GM23338 (cell line): ENCODE results near the gene PLD2. TPM values are rescaled to one million over a fixed set of nuclear protein-coding genes. Genes with fewer than 3 reads are reported as not detected.

ENCODE experiments used
- ATAC-seq: fragments of 200-7000 bp; cut with Tn5 transposase; 3 replicates; pipeline ENCODE4 v1.9.1; 2020
- DNase-seq: peaks from one replicate; pipeline ENCODE4 v3.0.0-alpha.2; 2015; ENCODE audit warnings: low spot score
- H2AFZ ChIP-seq: fragments of 200-600 bp; sonication (generic); 2 replicates; pipeline ENCODE4 v1.8.0; 2016; ENCODE audit warnings: antibody characterized with exemption, mild to moderate bottlenecking, moderate library complexity
- H3F3A ChIP-seq: fragments of 200-600 bp; sonication (generic); replicated peaks from 2 replicates; pipeline ENCODE4 v1.8.0; 2017; ENCODE audit warnings: antibody characterized with exemption, mixed run types, low read depth
- H3K27ac ChIP-seq: fragments of 200-600 bp; sonication (generic); 2 replicates; pipeline ENCODE4 v1.6.1; 2016; ENCODE audit warnings: low read depth
- H3K27me3 ChIP-seq: fragments of 200-600 bp; sonication (generic); 2 replicates; pipeline ENCODE4 v1.8.0; 2016; ENCODE audit warnings: mild to moderate bottlenecking, mixed run types, moderate library complexity; ENCODE audit not compliant: insufficient read depth
- H3K36me3 ChIP-seq: fragments of 200-600 bp; sonication (generic); 2 replicates; pipeline ENCODE4 v1.8.0; 2016; ENCODE audit warnings: mild to moderate bottlenecking; ENCODE audit not compliant: insufficient read depth
- H3K4me1 ChIP-seq: fragments of 200-600 bp; sonication (generic); 2 replicates; pipeline ENCODE4 v1.8.0; 2016; ENCODE audit warnings: mild to moderate bottlenecking, moderate library complexity; ENCODE audit not compliant: insufficient read depth
- H3K4me2 ChIP-seq: fragments of 200-600 bp; sonication (generic); 2 replicates; pipeline ENCODE4 v1.7.1; 2017; ENCODE audit warnings: mixed run types
- H3K4me3 ChIP-seq: fragments of 200-600 bp; sonication (generic); 2 replicates; pipeline ENCODE4 v1.6.1; 2016; ENCODE audit warnings: mixed run types
- H3K79me2 ChIP-seq: fragments of 200-600 bp; sonication (generic); replicated peaks from 2 replicates; pipeline ENCODE4 v1.8.0; 2017; ENCODE audit warnings: mild to moderate bottlenecking; ENCODE audit not compliant: insufficient read depth
- H3K9me2 ChIP-seq: fragments of 200-600 bp; sonication (generic); 2 replicates; pipeline ENCODE4 v1.8.0; 2017; ENCODE audit not compliant: insufficient read depth
- H4K20me1 ChIP-seq: fragments of 200-600 bp; sonication (generic); replicated peaks from 2 replicates; pipeline ENCODE4 v1.8.0; 2017; ENCODE audit warnings: mild to moderate bottlenecking; ENCODE audit not compliant: insufficient read depth
- H3K27ac Mint-ChIP-seq: 2 replicates; pipeline ENCODE4 v1.8.0; 2020; ENCODE audit warnings: inconsistent platforms, mild to moderate bottlenecking, moderate library complexity, mixed read lengths
- H3K27me3 Mint-ChIP-seq: 3 replicates; pipeline ENCODE4 v1.8.0; 2022; ENCODE audit warnings: low read depth, mild to moderate bottlenecking, moderate library complexity, mixed read lengths, inconsistent platforms; ENCODE audit not compliant: insufficient read depth, poor library complexity
- H3K36me3 Mint-ChIP-seq: 3 replicates; pipeline ENCODE4 v1.8.0; 2021; ENCODE audit warnings: low read depth, mild to moderate bottlenecking, inconsistent platforms, moderate library complexity, mixed read lengths
- H3K4me1 Mint-ChIP-seq: 3 replicates; pipeline ENCODE4 v1.8.0; 2020; ENCODE audit warnings: mild to moderate bottlenecking, inconsistent platforms, mixed read lengths
- H3K4me3 Mint-ChIP-seq: 3 replicates; pipeline ENCODE4 v1.8.0; 2021; ENCODE audit warnings: moderate library complexity, mild to moderate bottlenecking, inconsistent platforms, mixed read lengths
- H3K9me3 Mint-ChIP-seq: 3 replicates; pipeline ENCODE4 v1.8.0; 2020; ENCODE audit warnings: moderate library complexity, mild to moderate bottlenecking, inconsistent platforms, mixed read lengths
- CREB1 ChIP-seq: fragments of 250-450 bp; sonication (Bioruptor Pico); IDR thresholded peaks from 2 replicates; pipeline ENCODE4 v1.5.0; 2020; ENCODE audit warnings: low read depth, mild to moderate bottlenecking, moderate library complexity
- EZH2 ChIP-seq: fragments of 200-600 bp; sonication (generic); IDR thresholded peaks from one replicate; pipeline ENCODE4 v1.8.0; 2017; ENCODE audit warnings: antibody characterized with exemption, mild to moderate bottlenecking, low read depth; ENCODE audit not compliant: unreplicated experiment
- EZH2phosphoT487 ChIP-seq: fragments of 200-600 bp; sonication (generic); IDR thresholded peaks from one replicate; pipeline ENCODE4 v1.8.1; 2018; ENCODE audit warnings: antibody characterized with exemption; ENCODE audit not compliant: unreplicated experiment
- JUNB ChIP-seq: IDR thresholded peaks from one replicate; pipeline ENCODE4 v1.6.1; 2016; ENCODE audit warnings: antibody characterized with exemption; ENCODE audit not compliant: unreplicated experiment
- NANOG ChIP-seq: IDR thresholded peaks from 2 replicates; pipeline ENCODE4 v1.6.1; 2016; ENCODE audit warnings: antibody characterized with exemption, borderline replicate concordance
- POLR2AphosphoS5 ChIP-seq: IDR thresholded peaks from 2 replicates; pipeline ENCODE4 v1.6.1; 2016; ENCODE audit warnings: antibody characterized with exemption, low read depth
- STAT1 ChIP-seq: IDR thresholded peaks from one replicate; pipeline ENCODE4 v1.6.1; 2016; ENCODE audit warnings: antibody characterized with exemption; ENCODE audit not compliant: unreplicated experiment
- ZNF331 ChIP-seq: fragments of 250-450 bp; sonication (Bioruptor Pico); IDR thresholded peaks from 2 replicates; pipeline ENCODE4 v1.5.0; 2020; ENCODE audit warnings: low read depth, mild to moderate bottlenecking, moderate library complexity
- polyA plus RNA-seq: library from polyadenylated mRNA; unstranded; fragments of >200 nt; fragmentation: Nextera tagmentation; extraction: Ambion mirVana; gene quantifications from 2 replicates; pipeline ENCODE4 v1.2.1, GENCODE V29; 2016
- total RNA-seq: library from RNA; depleted of rRNA; stranded (reverse); fragments of >200 nt; shearing (Covaris generic); gene quantifications from 2 replicates; pipeline ENCODE4 v1.2.3, GENCODE V29; 2014
- TF ChIP-seq, protein P1 (sequence below): IDR thresholded peaks from one replicate; pipeline ENCODE4 v1.6.1; 2018; ENCODE audit warnings: antibody characterized with exemption; ENCODE audit not compliant: unreplicated experiment
- TF ChIP-seq, protein P2 (sequence below): fragments of 250-450 bp; sonication (Bioruptor Pico); IDR thresholded peaks from 2 replicates; pipeline ENCODE4 v1.5.0; 2020; ENCODE audit warnings: mild to moderate bottlenecking, moderate library complexity
- TF ChIP-seq, protein P3 (sequence below), 2 experiments: fragments of 200-600 bp in 1 of 2; sonication (generic) in 1 of 2; conservative IDR thresholded peaks; 2 replicates each; pipeline versions ENCODE4 v1.5.1 to v1.6.1; 2016 to 2017; ENCODE audit warnings: antibody characterized with exemption in 2 of 2, low read depth in 2 of 2, mild to moderate bottlenecking in 2 of 2, moderate library complexity in 1 of 2

The PLD2 gene
- total and polyA plus RNA-seq, 2 experiments from 2014 or later, result 20.2 to 55.9 TPM

DNA sequence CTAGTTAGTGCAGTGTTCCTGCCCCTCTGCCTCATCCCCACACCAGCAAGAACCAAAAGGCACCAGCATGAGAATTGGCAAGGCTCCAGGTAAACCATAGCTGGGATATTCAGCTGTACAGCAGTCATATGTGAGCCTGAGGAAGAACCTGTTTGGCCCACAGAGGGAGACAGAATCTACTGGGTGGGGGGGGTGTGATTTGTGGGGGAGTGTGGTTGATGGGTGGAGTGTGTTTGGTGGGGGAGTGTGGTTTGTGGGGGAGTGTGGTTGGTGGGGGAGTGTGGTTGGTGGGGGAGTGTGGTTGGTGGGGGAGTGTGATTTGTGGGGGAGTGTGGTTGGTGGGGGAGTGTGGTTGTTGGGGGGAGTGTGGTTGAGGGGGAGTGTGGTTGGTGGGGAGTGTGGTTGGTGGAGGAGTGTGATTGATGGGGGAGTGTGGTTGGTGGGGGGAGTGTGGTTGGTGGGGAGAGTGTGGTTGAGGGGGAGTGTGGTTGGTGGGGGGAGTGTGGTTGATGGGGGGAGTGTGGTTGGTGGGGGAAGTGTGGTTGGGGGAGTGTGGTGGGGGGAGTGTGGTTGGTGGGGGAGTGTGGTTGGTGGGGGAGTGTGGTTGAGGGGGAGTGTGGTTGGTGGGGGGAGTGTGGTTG lies 45.7 kb downstream of the PLD2 start:
- Histone ChIP-seq H3K36me3 (no peaks in the 10 kb centered on the region), H3K4me1 (peaks cover 53% of the 10 kb centered on the region), H3K27ac (no peak overlapping the region), H3K27me3 (no peaks in the 10 kb centered on the region), H3K9me2 (no peaks in the 10 kb centered on the region), H4K20me1 (no peaks in the 10 kb centered on the region), H3K79me2 (peaks cover 35% of the 10 kb centered on the region), H3K4me2 (no peak overlapping the region), H3K4me3 (no peak overlapping the region), H2AFZ (no peak overlapping the region), H3F3A (peaks cover 3% of the 10 kb centered on the region; the same call in 1 of the 2 replicates)
- Mint-ChIP-seq H3K4me1 (peaks cover 68% of the 10 kb centered on the region), H3K27me3 (peaks cover 20% of the 10 kb centered on the region), H3K27ac (0 out of 2 replicates have a peak overlapping the region, but pooled peaks have one; percentile 3), H3K36me3 (peaks cover 9% of the 10 kb centered on the region; the same call in 1 of the 3 replicates), H3K4me3 (no peak overlapping the region), H3K9me3 (no peaks in the 10 kb centered on the region; the same call in 2 of the 3 replicates)
- DNase-seq, result no peak
- ATAC-seq, result no peak
- TF ChIP-seq POLR2AphosphoS5 (no peak), NANOG (no peak), ZNF331 (no peak), EZH2 (no peak), CREB1 (CRISPR knock-in tag) (no peak), JUNB (no peak), STAT1 (no peak), EZH2phosphoT487 (no peak)
- TF ChIP-seq, protein P1, sequence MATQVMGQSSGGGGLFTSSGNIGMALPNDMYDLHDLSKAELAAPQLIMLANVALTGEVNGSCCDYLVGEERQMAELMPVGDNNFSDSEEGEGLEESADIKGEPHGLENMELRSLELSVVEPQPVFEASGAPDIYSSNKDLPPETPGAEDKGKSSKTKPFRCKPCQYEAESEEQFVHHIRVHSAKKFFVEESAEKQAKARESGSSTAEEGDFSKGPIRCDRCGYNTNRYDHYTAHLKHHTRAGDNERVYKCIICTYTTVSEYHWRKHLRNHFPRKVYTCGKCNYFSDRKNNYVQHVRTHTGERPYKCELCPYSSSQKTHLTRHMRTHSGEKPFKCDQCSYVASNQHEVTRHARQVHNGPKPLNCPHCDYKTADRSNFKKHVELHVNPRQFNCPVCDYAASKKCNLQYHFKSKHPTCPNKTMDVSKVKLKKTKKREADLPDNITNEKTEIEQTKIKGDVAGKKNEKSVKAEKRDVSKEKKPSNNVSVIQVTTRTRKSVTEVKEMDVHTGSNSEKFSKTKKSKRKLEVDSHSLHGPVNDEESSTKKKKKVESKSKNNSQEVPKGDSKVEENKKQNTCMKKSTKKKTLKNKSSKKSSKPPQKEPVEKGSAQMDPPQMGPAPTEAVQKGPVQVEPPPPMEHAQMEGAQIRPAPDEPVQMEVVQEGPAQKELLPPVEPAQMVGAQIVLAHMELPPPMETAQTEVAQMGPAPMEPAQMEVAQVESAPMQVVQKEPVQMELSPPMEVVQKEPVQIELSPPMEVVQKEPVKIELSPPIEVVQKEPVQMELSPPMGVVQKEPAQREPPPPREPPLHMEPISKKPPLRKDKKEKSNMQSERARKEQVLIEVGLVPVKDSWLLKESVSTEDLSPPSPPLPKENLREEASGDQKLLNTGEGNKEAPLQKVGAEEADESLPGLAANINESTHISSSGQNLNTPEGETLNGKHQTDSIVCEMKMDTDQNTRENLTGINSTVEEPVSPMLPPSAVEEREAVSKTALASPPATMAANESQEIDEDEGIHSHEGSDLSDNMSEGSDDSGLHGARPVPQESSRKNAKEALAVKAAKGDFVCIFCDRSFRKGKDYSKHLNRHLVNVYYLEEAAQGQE, result no peak
- TF ChIP-seq, protein P2, sequence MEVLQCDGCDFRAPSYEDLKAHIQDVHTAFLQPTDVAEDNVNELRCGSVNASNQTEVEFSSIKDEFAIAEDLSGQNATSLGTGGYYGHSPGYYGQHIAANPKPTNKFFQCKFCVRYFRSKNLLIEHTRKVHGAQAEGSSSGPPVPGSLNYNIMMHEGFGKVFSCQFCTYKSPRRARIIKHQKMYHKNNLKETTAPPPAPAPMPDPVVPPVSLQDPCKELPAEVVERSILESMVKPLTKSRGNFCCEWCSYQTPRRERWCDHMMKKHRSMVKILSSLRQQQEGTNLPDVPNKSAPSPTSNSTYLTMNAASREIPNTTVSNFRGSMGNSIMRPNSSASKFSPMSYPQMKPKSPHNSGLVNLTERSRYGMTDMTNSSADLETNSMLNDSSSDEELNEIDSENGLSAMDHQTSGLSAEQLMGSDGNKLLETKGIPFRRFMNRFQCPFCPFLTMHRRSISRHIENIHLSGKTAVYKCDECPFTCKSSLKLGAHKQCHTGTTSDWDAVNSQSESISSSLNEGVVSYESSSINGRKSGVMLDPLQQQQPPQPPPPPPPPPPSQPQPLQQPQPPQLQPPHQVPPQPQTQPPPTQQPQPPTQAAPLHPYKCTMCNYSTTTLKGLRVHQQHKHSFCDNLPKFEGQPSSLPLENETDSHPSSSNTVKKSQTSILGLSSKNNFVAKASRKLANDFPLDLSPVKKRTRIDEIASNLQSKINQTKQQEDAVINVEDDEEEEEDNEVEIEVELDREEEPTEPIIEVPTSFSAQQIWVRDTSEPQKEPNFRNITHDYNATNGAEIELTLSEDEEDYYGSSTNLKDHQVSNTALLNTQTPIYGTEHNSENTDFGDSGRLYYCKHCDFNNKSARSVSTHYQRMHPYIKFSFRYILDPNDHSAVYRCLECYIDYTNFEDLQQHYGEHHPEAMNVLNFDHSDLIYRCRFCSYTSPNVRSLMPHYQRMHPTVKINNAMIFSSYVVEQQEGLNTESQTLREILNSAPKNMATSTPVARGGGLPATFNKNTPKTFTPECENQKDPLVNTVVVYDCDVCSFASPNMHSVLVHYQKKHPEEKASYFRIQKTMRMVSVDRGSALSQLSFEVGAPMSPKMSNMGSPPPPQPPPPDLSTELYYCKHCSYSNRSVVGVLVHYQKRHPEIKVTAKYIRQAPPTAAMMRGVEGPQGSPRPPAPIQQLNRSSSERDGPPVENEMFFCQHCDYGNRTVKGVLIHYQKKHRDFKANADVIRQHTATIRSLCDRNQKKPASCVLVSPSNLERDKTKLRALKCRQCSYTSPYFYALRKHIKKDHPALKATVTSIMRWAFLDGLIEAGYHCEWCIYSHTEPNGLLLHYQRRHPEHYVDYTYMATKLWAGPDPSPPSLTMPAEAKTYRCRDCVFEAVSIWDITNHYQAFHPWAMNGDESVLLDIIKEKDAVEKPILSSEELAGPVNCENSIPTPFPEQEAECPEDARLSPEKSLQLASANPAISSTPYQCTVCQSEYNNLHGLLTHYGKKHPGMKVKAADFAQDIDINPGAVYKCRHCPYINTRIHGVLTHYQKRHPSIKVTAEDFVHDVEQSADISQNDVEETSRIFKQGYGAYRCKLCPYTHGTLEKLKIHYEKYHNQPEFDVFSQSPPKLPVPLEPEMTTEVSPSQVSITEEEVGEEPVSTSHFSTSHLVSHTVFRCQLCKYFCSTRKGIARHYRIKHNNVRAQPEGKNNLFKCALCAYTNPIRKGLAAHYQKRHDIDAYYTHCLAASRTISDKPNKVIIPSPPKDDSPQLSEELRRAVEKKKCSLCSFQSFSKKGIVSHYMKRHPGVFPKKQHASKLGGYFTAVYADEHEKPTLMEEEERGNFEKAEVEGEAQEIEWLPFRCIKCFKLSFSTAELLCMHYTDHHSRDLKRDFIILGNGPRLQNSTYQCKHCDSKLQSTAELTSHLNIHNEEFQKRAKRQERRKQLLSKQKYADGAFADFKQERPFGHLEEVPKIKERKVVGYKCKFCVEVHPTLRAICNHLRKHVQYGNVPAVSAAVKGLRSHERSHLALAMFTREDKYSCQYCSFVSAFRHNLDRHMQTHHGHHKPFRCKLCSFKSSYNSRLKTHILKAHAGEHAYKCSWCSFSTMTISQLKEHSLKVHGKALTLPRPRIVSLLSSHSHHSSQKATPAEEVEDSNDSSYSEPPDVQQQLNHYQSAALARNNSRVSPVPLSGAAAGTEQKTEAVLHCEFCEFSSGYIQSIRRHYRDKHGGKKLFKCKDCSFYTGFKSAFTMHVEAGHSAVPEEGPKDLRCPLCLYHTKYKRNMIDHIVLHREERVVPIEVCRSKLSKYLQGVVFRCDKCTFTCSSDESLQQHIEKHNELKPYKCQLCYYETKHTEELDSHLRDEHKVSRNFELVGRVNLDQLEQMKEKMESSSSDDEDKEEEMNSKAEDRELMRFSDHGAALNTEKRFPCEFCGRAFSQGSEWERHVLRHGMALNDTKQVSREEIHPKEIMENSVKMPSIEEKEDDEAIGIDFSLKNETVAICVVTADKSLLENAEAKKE (CRISPR knock-in tag), result no peak
- TF ChIP-seq, protein P3, sequence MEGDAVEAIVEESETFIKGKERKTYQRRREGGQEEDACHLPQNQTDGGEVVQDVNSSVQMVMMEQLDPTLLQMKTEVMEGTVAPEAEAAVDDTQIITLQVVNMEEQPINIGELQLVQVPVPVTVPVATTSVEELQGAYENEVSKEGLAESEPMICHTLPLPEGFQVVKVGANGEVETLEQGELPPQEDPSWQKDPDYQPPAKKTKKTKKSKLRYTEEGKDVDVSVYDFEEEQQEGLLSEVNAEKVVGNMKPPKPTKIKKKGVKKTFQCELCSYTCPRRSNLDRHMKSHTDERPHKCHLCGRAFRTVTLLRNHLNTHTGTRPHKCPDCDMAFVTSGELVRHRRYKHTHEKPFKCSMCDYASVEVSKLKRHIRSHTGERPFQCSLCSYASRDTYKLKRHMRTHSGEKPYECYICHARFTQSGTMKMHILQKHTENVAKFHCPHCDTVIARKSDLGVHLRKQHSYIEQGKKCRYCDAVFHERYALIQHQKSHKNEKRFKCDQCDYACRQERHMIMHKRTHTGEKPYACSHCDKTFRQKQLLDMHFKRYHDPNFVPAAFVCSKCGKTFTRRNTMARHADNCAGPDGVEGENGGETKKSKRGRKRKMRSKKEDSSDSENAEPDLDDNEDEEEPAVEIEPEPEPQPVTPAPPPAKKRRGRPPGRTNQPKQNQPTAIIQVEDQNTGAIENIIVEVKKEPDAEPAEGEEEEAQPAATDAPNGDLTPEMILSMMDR (conservative IDR thresholded peaks at IDR 0.05; ENCODE audit: low read depth in 2 of 2), result no peak
